GM21576 (cell line): Measurements from ENCODE around the gene AJM1.
"Not testable (repeated sequence)": the region's sequence is repeated elsewhere in the genome, so short reads cannot be mapped to it uniquely, and the experiment has no call there.

ENCODE experiments used
- ATAC-seq: cut with Tn5 transposase; IDR thresholded peaks from one replicate; pipeline ENCODE4 v1.9.1; 2021; ENCODE audit warnings: mild to moderate bottlenecking, moderate library complexity; ENCODE audit not compliant: unreplicated experiment

Gene AJM1

GRCh38 chr9:136829981-136830885, 12.0 kb upstream of the AJM1 start:
- no peak for ATAC-seq

DNA sequence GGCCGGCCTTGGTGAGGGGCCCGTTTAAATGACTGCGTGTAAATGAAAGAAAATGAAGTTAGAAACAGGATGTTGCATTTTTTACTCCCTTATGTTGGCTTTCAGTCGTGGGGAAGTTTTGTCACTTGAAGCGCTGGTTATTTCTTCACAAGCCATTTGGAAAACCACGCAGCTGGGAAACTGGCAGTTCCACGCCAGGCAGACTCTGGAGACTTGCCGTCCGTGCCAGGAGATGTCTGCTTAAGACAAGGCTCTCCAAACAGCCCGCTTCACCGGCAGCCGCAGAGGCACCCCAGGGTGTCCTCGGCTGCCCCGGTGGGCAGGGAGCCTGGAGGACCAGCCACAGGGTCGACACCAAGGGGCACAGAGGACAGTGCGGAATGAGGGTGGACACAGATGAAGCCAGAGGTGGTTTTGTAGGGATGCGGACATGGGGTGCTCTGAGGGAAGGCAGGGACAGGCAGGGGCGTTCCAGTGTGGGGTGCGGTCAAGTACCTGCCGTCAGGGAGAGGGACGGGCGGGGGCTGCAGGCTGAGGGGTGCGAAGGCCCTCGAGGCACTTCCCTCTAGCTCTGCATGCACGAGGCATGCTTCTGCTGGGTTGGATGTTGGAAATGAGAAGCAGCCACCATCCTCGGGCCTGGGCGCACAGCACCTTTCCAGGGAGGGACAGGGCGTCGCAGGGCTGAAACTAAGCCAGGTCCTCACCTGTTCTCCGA, 11.1 kb upstream of the AJM1 start:
- no peak for ATAC-seq

- no peak for ATAC-seq
Observed at GRCh38 chr9:136831720-136832104, 10.6 kb upstream of the AJM1 start.

DNA sequence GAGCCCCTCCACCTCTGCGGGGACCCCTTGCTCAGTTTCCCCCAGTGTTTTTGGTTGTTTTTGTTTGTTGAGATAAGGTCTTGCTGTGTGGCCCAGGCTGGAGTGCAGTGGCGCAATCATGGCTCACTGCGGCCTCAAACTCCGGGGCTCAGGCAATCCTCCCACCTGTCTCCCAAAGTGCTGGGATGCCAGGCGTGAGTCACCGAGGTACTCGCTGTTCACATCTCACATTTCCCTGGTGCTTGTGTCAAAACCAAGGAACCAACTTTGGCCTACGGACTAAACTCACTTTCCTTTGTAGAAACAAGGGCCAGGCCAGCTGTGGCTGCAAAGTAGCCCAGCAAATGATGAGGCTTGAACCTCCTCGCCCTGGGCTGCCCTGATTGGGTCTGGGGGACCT, 9.7 kb upstream of the AJM1 start:
- ATAC-seq: no peak

- ATAC-seq: not testable (repeated sequence)
Observed at GRCh38 chr9:136833381-136834048, 8.8 kb upstream of the AJM1 start.

GRCh38 chr9:136835162-136835931, 6.9 kb upstream of the AJM1 start:
- no peak for ATAC-seq

DNA sequence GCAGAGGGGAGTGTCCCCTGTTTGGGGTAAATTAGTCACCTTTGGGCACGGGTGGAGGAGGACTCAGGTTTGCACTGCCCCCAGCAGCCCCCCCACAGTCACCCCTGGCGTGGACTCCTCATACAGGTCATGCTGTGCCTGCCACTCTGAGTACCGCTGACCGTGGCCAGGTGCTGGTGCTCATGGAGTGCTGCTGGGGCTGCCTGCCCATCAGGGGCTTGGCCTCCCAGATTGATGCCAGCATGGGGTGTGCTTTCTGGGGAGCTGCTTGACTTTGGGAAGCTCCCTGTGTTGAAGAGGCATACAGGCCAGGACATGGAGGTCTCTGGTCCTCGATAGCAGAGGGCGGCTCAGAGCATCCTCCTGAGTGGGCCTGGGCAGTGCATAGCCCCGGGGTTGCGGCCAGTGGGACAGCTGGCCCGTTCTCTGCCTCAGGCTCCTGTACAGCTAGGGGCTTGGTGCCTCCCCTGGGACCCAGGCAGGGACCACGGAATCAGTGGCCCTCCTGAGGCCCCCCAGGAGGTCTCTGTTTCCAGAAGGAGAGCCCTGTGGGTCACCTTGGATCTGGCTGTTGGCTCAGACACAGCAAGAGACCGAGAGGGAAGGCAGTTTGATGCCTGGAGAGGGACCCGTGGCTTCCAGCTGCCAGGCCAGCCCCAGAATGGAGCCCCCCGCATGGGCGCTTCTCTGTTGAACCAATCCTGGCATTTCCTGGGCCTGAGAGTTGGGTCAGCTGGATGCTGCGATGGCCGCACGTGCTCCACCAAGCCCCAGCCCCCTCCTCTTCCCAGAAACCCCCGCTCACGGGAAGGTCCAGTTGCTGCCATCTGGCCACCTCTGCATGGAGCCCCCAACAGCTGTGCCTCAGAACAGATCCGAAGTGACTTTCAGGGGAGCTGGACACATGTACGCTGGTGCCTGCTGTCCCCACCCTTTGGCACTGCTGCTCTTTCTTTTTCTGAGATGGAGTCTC, 6.1 kb upstream of the AJM1 start:
- ATAC-seq: no peak

GRCh38 chr9:136837146-136837855, 5.0 kb upstream of the AJM1 start:
- no peak for ATAC-seq

DNA sequence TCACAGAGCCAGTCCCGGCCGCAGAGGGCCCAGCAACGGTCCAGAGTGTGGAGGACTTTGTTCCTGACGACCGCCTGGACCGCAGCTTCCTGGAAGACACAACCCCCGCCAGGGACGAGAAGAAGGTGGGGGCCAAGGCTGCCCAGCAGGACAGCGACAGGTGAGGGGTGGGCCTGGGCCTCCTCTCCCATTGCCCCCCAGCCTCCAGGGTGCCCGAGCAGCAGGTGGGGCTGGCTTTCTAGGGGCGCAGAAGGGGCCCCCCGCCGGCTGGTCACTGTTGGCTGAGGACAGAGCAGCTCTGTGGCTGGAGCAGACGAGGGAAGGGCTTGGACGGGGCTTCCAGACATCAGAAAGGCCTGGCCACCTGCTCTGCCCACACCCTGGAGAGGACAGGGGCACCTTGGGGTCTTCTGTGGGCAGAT, 4.4 kb upstream of the AJM1 start:
- ATAC-seq: not testable (repeated sequence)

- no peak for ATAC-seq
Observed at GRCh38 chr9:136838314-136839228, 3.7 kb upstream of the AJM1 start.

DNA sequence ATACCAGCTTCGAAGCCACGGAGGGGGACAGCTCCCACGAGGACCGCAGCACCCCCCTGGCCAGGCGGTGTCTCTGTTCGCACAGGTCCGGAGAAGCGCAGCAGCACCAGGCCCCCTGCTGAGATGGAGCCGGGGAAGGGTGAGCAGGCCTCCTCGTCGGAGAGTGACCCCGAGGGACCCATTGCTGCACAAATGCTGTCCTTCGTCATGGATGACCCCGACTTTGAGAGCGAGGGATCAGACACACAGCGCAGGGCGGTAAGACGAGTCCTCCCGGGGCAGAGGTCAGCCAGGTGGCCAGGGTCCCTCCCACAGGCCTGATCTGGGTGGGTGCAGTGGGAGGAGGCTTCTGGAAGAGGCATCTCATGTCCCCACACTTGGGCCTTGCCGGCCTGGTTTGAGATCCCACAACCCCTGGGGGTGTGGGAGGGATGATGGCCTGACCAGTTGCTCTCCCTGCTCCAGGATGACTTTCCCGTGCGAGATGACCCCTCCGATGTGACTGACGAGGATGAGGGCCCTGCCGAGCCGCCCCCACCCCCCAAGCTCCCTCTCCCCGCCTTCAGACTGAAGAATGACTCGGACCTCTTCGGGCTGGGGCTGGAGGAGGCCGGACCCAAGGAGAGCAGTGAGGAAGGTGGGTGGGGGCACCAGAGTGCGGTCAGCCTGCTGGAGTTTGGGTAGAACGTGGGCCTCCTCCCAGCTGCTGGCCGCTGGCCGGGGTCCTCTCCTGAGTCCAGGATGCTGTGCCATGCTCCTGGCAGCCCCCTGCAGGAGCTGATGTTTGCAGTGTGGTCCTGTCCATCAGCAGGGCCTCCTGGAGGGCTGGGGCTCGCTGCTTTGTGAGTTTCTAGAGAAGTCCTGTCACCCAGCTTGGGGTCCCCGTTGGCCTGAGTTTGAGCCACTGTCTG, 2.8 kb upstream of the AJM1 start:
- ATAC-seq: no peak

- no peak for ATAC-seq
Observed at GRCh38 chr9:136840140-136840876, 2.0 kb upstream of the AJM1 start.

DNA sequence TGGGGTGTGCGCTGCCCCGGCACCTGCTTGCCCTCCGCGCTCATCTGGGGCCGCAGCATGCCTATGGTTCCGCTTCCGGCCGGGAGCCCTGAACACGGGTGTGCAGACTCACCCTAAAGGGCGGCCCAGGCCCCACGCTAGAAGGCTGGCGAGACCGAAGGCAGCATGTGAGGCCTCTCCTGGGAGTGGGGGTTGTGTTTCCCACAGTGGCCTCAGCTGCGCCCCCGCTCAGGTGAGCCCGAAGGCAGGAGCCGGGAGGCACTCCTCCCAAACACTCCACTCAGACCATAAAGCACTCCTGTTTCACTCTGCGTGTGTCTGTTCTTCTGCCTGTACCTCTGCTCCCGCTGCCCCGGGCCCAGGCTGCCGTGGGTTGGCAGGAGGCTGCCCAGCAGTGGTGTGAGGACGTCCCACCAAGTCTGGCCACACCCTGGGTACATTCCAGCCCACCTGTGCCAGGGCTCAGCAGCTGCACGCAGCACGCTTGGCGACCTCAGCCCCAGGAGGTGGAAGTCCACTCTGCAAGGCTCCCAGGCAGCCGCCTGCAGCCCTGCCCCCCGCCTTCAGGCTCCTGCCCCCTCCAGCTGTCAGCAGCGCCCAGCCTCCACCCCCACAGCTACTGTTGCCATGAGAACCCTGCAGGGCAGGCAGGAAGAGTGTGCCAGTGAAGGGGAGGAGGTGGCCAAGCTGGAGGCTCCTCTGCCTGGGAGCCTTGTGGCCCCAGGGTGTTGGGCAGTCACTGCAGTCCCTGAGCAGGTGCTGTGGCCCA, 1.2 kb upstream of the AJM1 start:
- ATAC-seq: no peak

- not testable (repeated sequence) for ATAC-seq
Observed at GRCh38 chr9:136841646-136842379, 465 bp upstream of the AJM1 start.
